ENCODE data around the gene DEXI.

The DEXI gene

GRCh38 chr16:10911267-10911666 lies 31.0 kb downstream of the DEXI start:
- no peaks in the 10 kb centered on the region for H3K9me2 ChIP-seq (replicated peaks; ENCODE audit: insufficient read depth, low read length)
- H4K20me1 ChIP-seq (ENCODE audit: low read depth, low read length) = no peaks in the 10 kb centered on the region
- no peak overlapping the region for H3K9ac ChIP-seq (ENCODE audit: low read length)
- H3K4me3 ChIP-seq (ENCODE audit: insufficient read depth, low read length, poor library complexity, severe bottlenecking) = no peak overlapping the region
- H3K27ac ChIP-seq (ENCODE audit: low read depth, low read length) = peak overlapping the region; percentile 93; the same call in 1 of the 2 replicates
- TF ChIP-seq EZH2phosphoT487 (conservative IDR thresholded peaks at IDR 0.05; ENCODE audit: low read length) (no peak), CTCF (IDR thresholded peaks at IDR 0.05; ENCODE audit: insufficient read depth, low read length, poor library complexity, severe bottlenecking) (no peak)
- peaks cover 24% of the 10 kb centered on the region for H3F3A ChIP-seq (ENCODE audit: insufficient read depth)
- no peaks in the 10 kb centered on the region for H3K36me3 ChIP-seq (ENCODE audit: low read length)
- no peak overlapping the region for H2AFZ ChIP-seq (ENCODE audit: low read depth, low read length, severe bottlenecking)
- H3K4me2 ChIP-seq (ENCODE audit: low read depth, low read length, poor library complexity, severe bottlenecking) = no peak overlapping the region
- no peaks in the 10 kb centered on the region for H3K79me2 ChIP-seq (ENCODE audit: insufficient read depth, low read length)
- no peaks in the 10 kb centered on the region for H3K9me3 ChIP-seq (ENCODE audit: insufficient read depth, low read length)
- H3K27me3 ChIP-seq (ENCODE audit: low read length) = no peaks in the 10 kb centered on the region

GRCh38 chr16:10907757-10908045 lies 34.6 kb downstream of the DEXI start:
- H3K9ac ChIP-seq (ENCODE audit: low read length) = no peak overlapping the region
- H3K36me3 ChIP-seq (ENCODE audit: low read length) = peaks cover 10% of the 10 kb centered on the region; the same call in 1 of the 2 replicates
- no peak overlapping the region for H3K4me3 ChIP-seq (ENCODE audit: insufficient read depth, low read length, poor library complexity, severe bottlenecking)
- no peaks in the 10 kb centered on the region for H4K20me1 ChIP-seq (ENCODE audit: low read depth, low read length)
- H3K9me3 ChIP-seq (ENCODE audit: insufficient read depth, low read length) = no peaks in the 10 kb centered on the region
- no peak overlapping the region for H2AFZ ChIP-seq (ENCODE audit: low read depth, low read length, severe bottlenecking)
- H3K27ac ChIP-seq (ENCODE audit: low read depth, low read length) = no peak overlapping the region
- H3F3A ChIP-seq (ENCODE audit: insufficient read depth) = peaks cover 19% of the 10 kb centered on the region
- no peaks in the 10 kb centered on the region for H3K9me2 ChIP-seq (replicated peaks; ENCODE audit: insufficient read depth, low read length)
- no peak overlapping the region for H3K4me2 ChIP-seq (ENCODE audit: low read depth, low read length, poor library complexity, severe bottlenecking)
- no peaks in the 10 kb centered on the region for H3K27me3 ChIP-seq (ENCODE audit: low read length)
- no peak for TF ChIP-seq CTCF (IDR thresholded peaks at IDR 0.05; ENCODE audit: insufficient read depth, low read length, poor library complexity, severe bottlenecking)
- TF ChIP-seq EZH2phosphoT487 (conservative IDR thresholded peaks at IDR 0.05; ENCODE audit: low read length) = no peak
- no peaks in the 10 kb centered on the region for H3K79me2 ChIP-seq (ENCODE audit: insufficient read depth, low read length)

GRCh38 chr16:10906914-10907756 lies 35.1 kb downstream of the DEXI start:
- Histone ChIP-seq H3K9me3 (ENCODE audit: insufficient read depth, low read length) (no peaks in the 10 kb centered on the region), H4K20me1 (ENCODE audit: low read depth, low read length) (no peaks in the 10 kb centered on the region), H3K27ac (ENCODE audit: low read depth, low read length) (no peak overlapping the region), H3K9ac (ENCODE audit: low read length) (no peak overlapping the region), H3K4me2 (ENCODE audit: low read depth, low read length, poor library complexity, severe bottlenecking) (no peak overlapping the region), H3K9me2 (replicated peaks; ENCODE audit: insufficient read depth, low read length) (no peaks in the 10 kb centered on the region), H3K27me3 (ENCODE audit: low read length) (no peaks in the 10 kb centered on the region), H3K36me3 (ENCODE audit: low read length) (peaks cover 10% of the 10 kb centered on the region; the same call in 1 of the 2 replicates), H2AFZ (ENCODE audit: low read depth, low read length, severe bottlenecking) (no peak overlapping the region), H3K4me3 (ENCODE audit: insufficient read depth, low read length, poor library complexity, severe bottlenecking) (no peak overlapping the region), H3F3A (ENCODE audit: insufficient read depth) (peaks cover 13% of the 10 kb centered on the region), H3K79me2 (ENCODE audit: insufficient read depth, low read length) (no peaks in the 10 kb centered on the region)
- no peak for TF ChIP-seq EZH2phosphoT487 (conservative IDR thresholded peaks at IDR 0.05; ENCODE audit: low read length)
- TF ChIP-seq CTCF (IDR thresholded peaks at IDR 0.05; ENCODE audit: insufficient read depth, low read length, poor library complexity, severe bottlenecking) = no peak
